Stomach (tissue), 4 donors: ENCODE data around the gene SPATA31D3.

Source experiments
- EP300 ChIP-seq: sonication (generic); formaldehyde crosslinking; IDR thresholded peaks from one replicate; pipeline ENCODE4 v1.6.1; 2017; ENCODE audit warnings: antibody characterized with exemption
- POLR2A ChIP-seq, 4 donors: fragments of 450-650 bp; IDR thresholded peaks; one replicate each; pipeline ENCODE4 v1.6.1; 2016; ENCODE audit warnings: antibody characterized with exemption in 4 of 4, control low read depth in 2 of 4, mild to moderate bottlenecking in 1 of 4, moderate library complexity in 1 of 4
- TF ChIP-seq, protein P1 (sequence below), 7 experiments: fragments of 450-650 bp in 4 of 7; fragments of 200-600 bp in 3 of 7; sonication (generic) in 3 of 7; IDR thresholded peaks; one replicate each; pipeline ENCODE4 v1.5.1; 2016 to 2019; ENCODE audit warnings: antibody characterized with exemption in 7 of 7, control low read depth in 2 of 7, mild to moderate bottlenecking in 1 of 7

DNA sequence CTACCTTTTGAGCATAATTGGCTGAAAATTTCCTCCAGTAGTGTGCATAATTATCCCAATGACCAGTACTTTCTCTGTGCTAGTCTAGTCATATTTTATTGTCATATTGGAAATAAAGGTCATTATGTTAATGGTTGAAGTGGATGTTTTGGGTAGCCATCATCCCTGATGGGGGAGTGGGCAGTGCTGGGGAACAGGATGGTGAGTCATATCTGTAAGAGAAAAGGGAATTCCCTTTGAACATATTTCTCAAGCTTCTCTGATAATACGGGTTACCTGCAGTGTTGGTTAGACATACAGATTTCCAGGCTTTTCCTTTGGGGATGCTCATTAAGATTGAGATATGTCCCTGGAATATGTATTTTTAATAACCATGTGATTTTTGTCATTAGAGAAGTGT lies 48.4 kb upstream of the SPATA31D3 start:
- TF ChIP-seq EP300 (no peak), POLR2A (IDR thresholded peaks at IDR 0.05) (no peak)
- TF ChIP-seq, protein P1, sequence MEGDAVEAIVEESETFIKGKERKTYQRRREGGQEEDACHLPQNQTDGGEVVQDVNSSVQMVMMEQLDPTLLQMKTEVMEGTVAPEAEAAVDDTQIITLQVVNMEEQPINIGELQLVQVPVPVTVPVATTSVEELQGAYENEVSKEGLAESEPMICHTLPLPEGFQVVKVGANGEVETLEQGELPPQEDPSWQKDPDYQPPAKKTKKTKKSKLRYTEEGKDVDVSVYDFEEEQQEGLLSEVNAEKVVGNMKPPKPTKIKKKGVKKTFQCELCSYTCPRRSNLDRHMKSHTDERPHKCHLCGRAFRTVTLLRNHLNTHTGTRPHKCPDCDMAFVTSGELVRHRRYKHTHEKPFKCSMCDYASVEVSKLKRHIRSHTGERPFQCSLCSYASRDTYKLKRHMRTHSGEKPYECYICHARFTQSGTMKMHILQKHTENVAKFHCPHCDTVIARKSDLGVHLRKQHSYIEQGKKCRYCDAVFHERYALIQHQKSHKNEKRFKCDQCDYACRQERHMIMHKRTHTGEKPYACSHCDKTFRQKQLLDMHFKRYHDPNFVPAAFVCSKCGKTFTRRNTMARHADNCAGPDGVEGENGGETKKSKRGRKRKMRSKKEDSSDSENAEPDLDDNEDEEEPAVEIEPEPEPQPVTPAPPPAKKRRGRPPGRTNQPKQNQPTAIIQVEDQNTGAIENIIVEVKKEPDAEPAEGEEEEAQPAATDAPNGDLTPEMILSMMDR (IDR thresholded peaks at IDR 0.05) = no peak
